Keratinocyte (primary cell): ENCODE results near the gene PRKCD. TPM values are rescaled to one million over a fixed set of nuclear protein-coding genes. Genes with fewer than 3 reads are reported as not detected.

ENCODE experiments used
- DNase-seq: peaks from one replicate; pipeline ENCODE4 v3.0.0-alpha.2; 2011; ENCODE audit warnings: low read depth, missing footprints, low spot score
- FAIRE-seq: peaks from 2 replicates; lab custom pipeline; 2011; peaks lifted over from hg19 to GRCh38; lab: Jason Lieb, UNC
- H2AFZ ChIP-seq: 2 replicates; pipeline ENCODE4 v1.6.0; 2012; ENCODE audit warnings: low read length, control low read depth, inconsistent platforms; ENCODE audit not compliant: control insufficient read depth
- H3K27ac ChIP-seq: 2 replicates; pipeline ENCODE4 v1.5.1; 2011; ENCODE audit warnings: low read length; ENCODE audit not compliant: control insufficient read depth, insufficient read depth
- H3K27me3 ChIP-seq: 3 replicates; pipeline ENCODE4 v1.6.0; 2011; ENCODE audit warnings: low read length; ENCODE audit not compliant: control insufficient read depth, insufficient read depth; ENCODE audit errors: extremely low read depth
- H3K36me3 ChIP-seq, 2 experiments: 2 replicates in 1 of 2; 3 replicates in 1 of 2; pipeline ENCODE4 v1.5.1; 2011; ENCODE audit warnings: low read length in 2 of 2, mild to moderate bottlenecking in 1 of 2; ENCODE audit not compliant: control insufficient read depth in 2 of 2, insufficient read depth in 2 of 2; ENCODE audit errors: extremely low read depth in 1 of 2
- H3K4me1 ChIP-seq: 3 replicates; pipeline ENCODE4 v1.5.1; 2011; ENCODE audit warnings: low read length; ENCODE audit not compliant: control insufficient read depth, insufficient read depth; ENCODE audit errors: extremely low read depth
- H3K4me2 ChIP-seq: 3 replicates; pipeline ENCODE4 v1.6.0; 2011; ENCODE audit warnings: low read depth, low read length; ENCODE audit not compliant: control insufficient read depth, insufficient read depth; ENCODE audit errors: extremely low read depth
- H3K4me3 ChIP-seq, 3 experiments: fragments of 200-600 bp in 1 of 3; sonication (generic) in 1 of 3; 2 replicates in 2 of 3; 3 replicates in 1 of 3; pipeline ENCODE4 v1.5.1; 2011 to 2016; ENCODE audit warnings: low read length in 3 of 3, mild to moderate bottlenecking in 3 of 3, control low read depth in 2 of 3, inconsistent platforms in 1 of 3, low read depth in 1 of 3, mixed read lengths in 1 of 3, mixed run types in 1 of 3, moderate library complexity in 1 of 3; ENCODE audit not compliant: control insufficient read depth in 2 of 3, insufficient read depth in 2 of 3; ENCODE audit errors: extremely low read depth in 1 of 3
- H3K79me2 ChIP-seq: 2 replicates; pipeline ENCODE4 v1.6.0; 2012; ENCODE audit warnings: low read length; ENCODE audit not compliant: control insufficient read depth, insufficient read depth
- H3K9ac ChIP-seq: 3 replicates; pipeline ENCODE4 v1.6.0; 2011; ENCODE audit warnings: low read length; ENCODE audit not compliant: control insufficient read depth, insufficient read depth; ENCODE audit errors: extremely low read depth
- H3K9me1 ChIP-seq: 3 replicates; pipeline ENCODE4 v1.6.0; 2011; ENCODE audit warnings: low read length; ENCODE audit not compliant: control insufficient read depth, insufficient read depth; ENCODE audit errors: extremely low read depth
- H3K9me3 ChIP-seq: 2 replicates; pipeline ENCODE4 v1.5.1; 2012; ENCODE audit warnings: low read depth, low read length; ENCODE audit not compliant: control insufficient read depth
- H4K20me1 ChIP-seq: 3 replicates; pipeline ENCODE4 v1.6.0; 2011; ENCODE audit warnings: low read length; ENCODE audit not compliant: control insufficient read depth, insufficient read depth; ENCODE audit errors: extremely low read depth
- EZH2 ChIP-seq: IDR thresholded peaks from one replicate; pipeline ENCODE4 v1.6.1; 2012; ENCODE audit warnings: inconsistent platforms, mild to moderate bottlenecking, low read length, moderate library complexity
- dilution Hi-C: fragments of 300-500 bp; cut with MboI; formaldehyde crosslinking; loops from one replicate; pipeline ENCODE4 v1.7.0; 2020; ENCODE audit warnings: low sequenced_read_pairs; ENCODE audit not compliant: extremely low pct_ligation_motif_present
- polyA plus RNA-seq, 5 experiments: library from polyadenylated mRNA; depleted of rRNA in 3 of 5; stranded (reverse) in 3 of 5; stranded (forward) in 1 of 5; unstranded in 1 of 5; fragments of >200 nt; gene quantifications; 1 replicate in 1 of 5; 2 replicates in 3 of 5; 3 replicates in 1 of 5; pipeline versions ENCODE4 v1.2.1 to v1.2.3, GENCODE V29; 2011 to 2012; ENCODE audit warnings: missing spikeins in 2 of 5, low read depth in 1 of 5, low replicate concordance in 1 of 5
- TF ChIP-seq, protein P1 (sequence below), 3 experiments: IDR thresholded peaks in 1 of 3; conservative IDR thresholded peaks in 1 of 3; optimal IDR thresholded peaks in 1 of 3; 2 replicates in 2 of 3; 3 replicates in 1 of 3; pipeline versions ENCODE3 to v1.5.1; 2011; ENCODE audit warnings: low read length in 3 of 3, mild to moderate bottlenecking in 3 of 3, moderate library complexity in 2 of 3, control low read depth in 1 of 3, inconsistent platforms in 1 of 3; ENCODE audit not compliant: insufficient read depth in 2 of 3; ENCODE audit errors: extremely low read depth in 1 of 3

The PRKCD gene
- polyA plus RNA-seq, 1 donor (not counting 4 experiments of a cell fraction or from before 2014, with no cell fraction given) = 25.1 TPM

- no peak overlapping the region for H3K4me3 ChIP-seq
- H3K27ac ChIP-seq = no peak overlapping the region
- dilution Hi-C loops = no loop called here
- H3K9me3 ChIP-seq = no peaks in the 10 kb centered on the region
- H3K36me3 ChIP-seq = no peaks in the 10 kb centered on the region
- peaks cover 4% of the 10 kb centered on the region for H3K4me1 ChIP-seq
- DNase-seq (no peak), FAIRE-seq (no peak)
- H2AFZ ChIP-seq = no peak overlapping the region
- TF ChIP-seq, protein P1, sequence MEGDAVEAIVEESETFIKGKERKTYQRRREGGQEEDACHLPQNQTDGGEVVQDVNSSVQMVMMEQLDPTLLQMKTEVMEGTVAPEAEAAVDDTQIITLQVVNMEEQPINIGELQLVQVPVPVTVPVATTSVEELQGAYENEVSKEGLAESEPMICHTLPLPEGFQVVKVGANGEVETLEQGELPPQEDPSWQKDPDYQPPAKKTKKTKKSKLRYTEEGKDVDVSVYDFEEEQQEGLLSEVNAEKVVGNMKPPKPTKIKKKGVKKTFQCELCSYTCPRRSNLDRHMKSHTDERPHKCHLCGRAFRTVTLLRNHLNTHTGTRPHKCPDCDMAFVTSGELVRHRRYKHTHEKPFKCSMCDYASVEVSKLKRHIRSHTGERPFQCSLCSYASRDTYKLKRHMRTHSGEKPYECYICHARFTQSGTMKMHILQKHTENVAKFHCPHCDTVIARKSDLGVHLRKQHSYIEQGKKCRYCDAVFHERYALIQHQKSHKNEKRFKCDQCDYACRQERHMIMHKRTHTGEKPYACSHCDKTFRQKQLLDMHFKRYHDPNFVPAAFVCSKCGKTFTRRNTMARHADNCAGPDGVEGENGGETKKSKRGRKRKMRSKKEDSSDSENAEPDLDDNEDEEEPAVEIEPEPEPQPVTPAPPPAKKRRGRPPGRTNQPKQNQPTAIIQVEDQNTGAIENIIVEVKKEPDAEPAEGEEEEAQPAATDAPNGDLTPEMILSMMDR (optimal IDR thresholded peaks at IDR 0.05 in 1 of 3, IDR thresholded peaks at IDR 0.05 in 1 of 3, conservative IDR thresholded peaks at IDR 0.05 in 1 of 3; ENCODE audit: extremely low read depth in 1 of 3, insufficient read depth in 2 of 3, low read length in 3 of 3) = no peak
- TF ChIP-seq EZH2 = no peak
- H3K9ac ChIP-seq = no peak overlapping the region
- H3K79me2 ChIP-seq = no peaks in the 10 kb centered on the region
- no peaks in the 10 kb centered on the region for H3K9me1 ChIP-seq
- H4K20me1 ChIP-seq = no peaks in the 10 kb centered on the region
- no peaks in the 10 kb centered on the region for H3K27me3 ChIP-seq
- H3K4me2 ChIP-seq = no peak overlapping the region
Observed at GRCh38 chr3:53144446-53144845, 16.6 kb upstream of the PRKCD start.

DNA sequence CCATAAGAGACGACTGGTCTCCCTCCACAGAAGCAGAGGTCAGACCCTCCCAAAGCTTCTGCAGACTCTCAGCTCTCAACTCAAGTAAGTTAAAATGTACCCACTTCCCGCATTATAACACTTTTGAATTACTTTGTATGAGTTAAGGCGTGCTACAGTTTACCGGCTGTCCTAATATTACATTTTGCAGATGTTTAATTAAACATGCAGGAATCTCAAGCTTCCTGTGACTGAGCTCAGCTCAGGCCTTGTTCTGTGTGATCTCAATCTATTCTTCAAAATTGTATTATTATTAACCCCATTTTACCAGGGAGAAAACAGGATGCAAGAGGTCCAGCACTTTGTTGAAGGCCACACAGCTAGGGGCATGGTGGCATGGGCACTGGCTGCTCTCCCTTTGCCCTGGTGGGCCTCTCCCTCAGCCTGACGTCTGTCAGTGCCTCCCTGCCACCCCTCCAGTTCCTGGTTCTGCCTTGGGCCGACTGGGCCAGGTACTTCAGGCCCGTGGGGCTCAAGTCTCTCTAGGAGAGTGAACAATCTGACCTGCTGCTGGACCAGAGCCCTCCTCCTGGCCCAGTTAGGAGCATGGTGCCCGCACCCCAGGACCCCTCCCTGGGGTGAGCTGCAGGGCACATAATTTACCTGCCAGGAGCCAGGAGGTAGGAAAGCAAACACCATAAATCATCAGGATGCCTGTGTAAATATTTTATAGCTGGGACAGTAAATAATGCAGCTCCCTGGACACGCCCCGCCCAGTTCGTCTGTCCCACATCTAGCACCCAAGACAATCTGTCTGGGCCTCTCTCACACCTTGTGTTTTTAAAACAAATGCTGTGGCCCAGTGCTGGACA lies 15.9 kb upstream of the PRKCD start:
- DNase-seq (no peak), FAIRE-seq (no peak)
- dilution Hi-C loops = no loop called here
- H3K9me1 ChIP-seq = no peaks in the 10 kb centered on the region
- H3K36me3 ChIP-seq = no peaks in the 10 kb centered on the region
- peaks cover 8% of the 10 kb centered on the region for H3K4me1 ChIP-seq
- H3K27me3 ChIP-seq = no peaks in the 10 kb centered on the region
- H3K4me2 ChIP-seq = no peak overlapping the region
- no peak overlapping the region for H3K27ac ChIP-seq
- H2AFZ ChIP-seq = no peak overlapping the region
- no peaks in the 10 kb centered on the region for H3K79me2 ChIP-seq
- no peak overlapping the region for H3K9ac ChIP-seq
- no peak overlapping the region for H3K4me3 ChIP-seq
- TF ChIP-seq, protein P1 (optimal IDR thresholded peaks at IDR 0.05 in 1 of 3, IDR thresholded peaks at IDR 0.05 in 1 of 3, conservative IDR thresholded peaks at IDR 0.05 in 1 of 3; ENCODE audit: extremely low read depth in 1 of 3, insufficient read depth in 2 of 3, low read length in 3 of 3) = no peak
- TF ChIP-seq EZH2 = no peak
- no peaks in the 10 kb centered on the region for H3K9me3 ChIP-seq
- H4K20me1 ChIP-seq = no peaks in the 10 kb centered on the region
